HL-60 (cell line): ENCODE measurements around the gene POLA2.
A peak's percentile ranks its signal among the peaks of the same experiment; 100 is the strongest.

ENCODE experiments used
- DNase-seq, 2 experiments: peaks; one replicate each; pipeline ENCODE4 v3.0.0-alpha.2; 2010 to 2020; ENCODE audit warnings: low read depth in 1 of 2, low spot score in 1 of 2
- H3K27ac ChIP-seq: fragments of 250-450 bp; sonication (Bioruptor Pico); replicated peaks from 2 replicates; pipeline ENCODE4 v1.5.1; 2020; ENCODE audit warnings: mild to moderate bottlenecking, moderate library complexity
- H3K27me3 ChIP-seq: fragments of 250-450 bp; sonication (Bioruptor Pico); 2 replicates; pipeline ENCODE4 v1.5.1; 2021; ENCODE audit warnings: mild to moderate bottlenecking, moderate library complexity; ENCODE audit not compliant: insufficient read depth, poor library complexity, severe bottlenecking
- H3K4me3 ChIP-seq: replicated peaks from 2 replicates; pipeline ENCODE4 v1.5.1; 2011; ENCODE audit warnings: mild to moderate bottlenecking, control low read depth, low read length; ENCODE audit not compliant: insufficient read depth
- CTCF ChIP-seq: IDR thresholded peaks from one replicate; pipeline ENCODE4 v1.5.1; 2011; ENCODE audit warnings: low read length, control low read depth, inconsistent platforms; ENCODE audit not compliant: insufficient read depth
- GABPA ChIP-seq: IDR thresholded peaks from 2 replicates; pipeline ENCODE4 v1.6.1; 2012; ENCODE audit warnings: low read depth
- POLR2AphosphoS5 ChIP-seq: IDR thresholded peaks from 2 replicates; pipeline ENCODE4 v1.6.1; 2012; ENCODE audit warnings: low read depth
- REST ChIP-seq: IDR thresholded peaks from 2 replicates; pipeline ENCODE4 v1.6.1; 2012; ENCODE audit warnings: low read depth; ENCODE audit not compliant: insufficient replicate concordance
- SPI1 ChIP-seq: IDR thresholded peaks from 2 replicates; pipeline ENCODE4 v1.6.1; 2012; ENCODE audit warnings: low read depth, mild to moderate bottlenecking, borderline replicate concordance

The POLA2 gene

GRCh38 chr11:65291613-65292012, 29.9 kb downstream of the POLA2 start:
- Histone ChIP-seq H3K27ac (peak overlapping the region; percentile 50), H3K27me3 (no peaks in the 10 kb centered on the region), H3K4me3 (no peak overlapping the region)
- DNase-seq = no peak
- TF ChIP-seq CTCF = no peak

GRCh38 chr11:65292890-65293289, 31.1 kb downstream of the POLA2 start:
- H3K27me3 ChIP-seq = no peaks in the 10 kb centered on the region
- DNase-seq = no peak
- no peak overlapping the region for H3K4me3 ChIP-seq
- peak overlapping the region; percentile 37 for H3K27ac ChIP-seq
- TF ChIP-seq CTCF (no peak), GABPA (no peak), POLR2AphosphoS5 (no peak), REST (no peak), SPI1 (no peak)

GRCh38 chr11:65293909-65294381, 32.2 kb downstream of the POLA2 start:
- H3K27ac ChIP-seq = no peak overlapping the region
- no peak for DNase-seq
- TF ChIP-seq GABPA (no peak), CTCF (no peak), REST (no peak), SPI1 (no peak), POLR2AphosphoS5 (no peak)
- no peaks in the 10 kb centered on the region for H3K27me3 ChIP-seq
- no peak overlapping the region for H3K4me3 ChIP-seq

- Histone ChIP-seq H3K27me3 (no peaks in the 10 kb centered on the region), H3K27ac (no peak overlapping the region), H3K4me3 (no peak overlapping the region)
- no peak for TF ChIP-seq POLR2AphosphoS5
- no peak for TF ChIP-seq REST
- no peak for TF ChIP-seq GABPA
- TF ChIP-seq CTCF = no peak
- TF ChIP-seq SPI1 = no peak
- DNase-seq = no peak
Observed at GRCh38 chr11:65295001-65295400, 33.2 kb downstream of the POLA2 start.
